Cardiac muscle cell (in vitro differentiated cells and primary cell): ENCODE data around the gene ATP6V1G1. TPM values are rescaled to one million over a fixed set of nuclear protein-coding genes. Genes with fewer than 3 reads are reported as not detected.
"Not testable (repeated sequence)": the region's sequence is repeated elsewhere in the genome, so short reads cannot be mapped to it uniquely, and the experiment has no call there.

ENCODE experiments used
- DNase-seq, 2 donors: peaks; one replicate each; pipeline versions ENCODE4 v3.0.0 to v3.0.0-alpha.2; 2010 to 2017; ENCODE audit warnings: low read depth in 1 of 2, low spot score in 1 of 2
- H3K27ac ChIP-seq: fragments of 200-600 bp; sonication (generic); 2 replicates; pipeline ENCODE4 v1.5.1; 2016
- H3K27me3 ChIP-seq: fragments of 200-600 bp; sonication (generic); 2 replicates; pipeline ENCODE4 v1.6.0; 2016; ENCODE audit warnings: control low read depth
- H3K36me3 ChIP-seq: fragments of 200-600 bp; sonication (generic); 2 replicates; pipeline ENCODE4 v1.5.1; 2016; ENCODE audit warnings: control low read depth
- H3K4me1 ChIP-seq: fragments of 200-600 bp; sonication (generic); 2 replicates; pipeline ENCODE4 v1.8.1; 2017; ENCODE audit warnings: low read depth, mild to moderate bottlenecking, mixed run types
- H3K4me3 ChIP-seq: fragments of 200-600 bp; sonication (generic); 2 replicates; pipeline ENCODE4 v1.5.1; 2016; ENCODE audit warnings: mild to moderate bottlenecking
- H3K9me3 ChIP-seq: fragments of 200-600 bp; sonication (generic); 2 replicates; pipeline ENCODE4 v1.5.1; 2017; ENCODE audit warnings: low read depth, mild to moderate bottlenecking, control low read depth
- polyA plus RNA-seq: library from polyadenylated mRNA; unstranded; fragments of >200 nt; fragmentation: Nextera tagmentation; extraction: Ambion mirVana; gene quantifications from 2 replicates; pipeline ENCODE4 v1.2.1, GENCODE V29; 2016
- total RNA-seq: library from RNA; depleted of rRNA; stranded (reverse); fragments of >200 nt; gene quantifications from 2 replicates; pipeline ENCODE4 v1.2.3, GENCODE V29; 2016
- TF ChIP-seq, protein P1 (sequence below): IDR thresholded peaks from 2 replicates; pipeline ENCODE4 v1.5.1; 2012; ENCODE audit warnings: low read depth, mild to moderate bottlenecking, low read length

Gene ATP6V1G1
- total and polyA plus RNA-seq, 2 experiments from 2014 or later = 270 to 280 TPM

- Histone ChIP-seq H3K36me3 (peaks cover 24% of the 10 kb centered on the region), H3K27me3 (no peaks in the 10 kb centered on the region), H3K4me1 (peaks cover 23% of the 10 kb centered on the region), H3K9me3 (no peaks in the 10 kb centered on the region), H3K27ac (no peak overlapping the region), H3K4me3 (no peak overlapping the region)
- no peak for DNase-seq
- TF ChIP-seq, protein P1, sequence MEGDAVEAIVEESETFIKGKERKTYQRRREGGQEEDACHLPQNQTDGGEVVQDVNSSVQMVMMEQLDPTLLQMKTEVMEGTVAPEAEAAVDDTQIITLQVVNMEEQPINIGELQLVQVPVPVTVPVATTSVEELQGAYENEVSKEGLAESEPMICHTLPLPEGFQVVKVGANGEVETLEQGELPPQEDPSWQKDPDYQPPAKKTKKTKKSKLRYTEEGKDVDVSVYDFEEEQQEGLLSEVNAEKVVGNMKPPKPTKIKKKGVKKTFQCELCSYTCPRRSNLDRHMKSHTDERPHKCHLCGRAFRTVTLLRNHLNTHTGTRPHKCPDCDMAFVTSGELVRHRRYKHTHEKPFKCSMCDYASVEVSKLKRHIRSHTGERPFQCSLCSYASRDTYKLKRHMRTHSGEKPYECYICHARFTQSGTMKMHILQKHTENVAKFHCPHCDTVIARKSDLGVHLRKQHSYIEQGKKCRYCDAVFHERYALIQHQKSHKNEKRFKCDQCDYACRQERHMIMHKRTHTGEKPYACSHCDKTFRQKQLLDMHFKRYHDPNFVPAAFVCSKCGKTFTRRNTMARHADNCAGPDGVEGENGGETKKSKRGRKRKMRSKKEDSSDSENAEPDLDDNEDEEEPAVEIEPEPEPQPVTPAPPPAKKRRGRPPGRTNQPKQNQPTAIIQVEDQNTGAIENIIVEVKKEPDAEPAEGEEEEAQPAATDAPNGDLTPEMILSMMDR = no peak
These were observed 4.3 kb downstream of the ATP6V1G1 start for GRCh38 chr9:114591849-114592248.

DNA sequence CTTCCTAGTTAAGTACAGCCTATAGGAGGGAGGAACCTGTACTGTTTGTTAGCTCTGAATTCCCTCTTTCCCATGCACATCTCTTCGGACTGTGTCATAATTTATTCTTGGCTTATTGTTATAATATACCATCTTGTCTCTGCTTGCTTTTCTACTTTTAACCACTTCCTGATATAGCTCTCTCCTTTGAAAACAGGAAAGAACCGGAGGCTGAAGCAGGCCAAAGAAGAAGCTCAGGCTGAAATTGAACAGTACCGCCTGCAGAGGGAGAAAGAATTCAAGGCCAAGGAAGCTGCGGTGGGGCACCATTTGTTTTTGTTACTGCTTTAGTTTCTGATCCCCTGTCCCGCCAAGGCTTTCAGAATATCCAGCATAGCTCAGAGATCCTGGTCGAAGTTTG lies 4.8 kb downstream of the ATP6V1G1 start:
- Histone ChIP-seq H3K9me3 (no peaks in the 10 kb centered on the region), H3K4me1 (peaks cover 23% of the 10 kb centered on the region), H3K36me3 (peaks cover 26% of the 10 kb centered on the region), H3K27me3 (no peaks in the 10 kb centered on the region), H3K4me3 (no peak overlapping the region), H3K27ac (no peak overlapping the region)
- TF ChIP-seq, protein P1 = peak; percentile 25
- DNase-seq = no peak

GRCh38 chr9:114594136-114594535 lies 6.6 kb downstream of the ATP6V1G1 start:
- H3K27ac ChIP-seq = no peak overlapping the region
- no peak overlapping the region for H3K4me3 ChIP-seq
- H3K36me3 ChIP-seq = peaks cover 38% of the 10 kb centered on the region
- DNase-seq = no peak
- H3K27me3 ChIP-seq = no peaks in the 10 kb centered on the region
- H3K4me1 ChIP-seq = peaks cover 18% of the 10 kb centered on the region
- TF ChIP-seq, protein P1 = no peak
- H3K9me3 ChIP-seq = no peaks in the 10 kb centered on the region

GRCh38 chr9:114600502-114601248 lies 13.1 kb downstream of the ATP6V1G1 start:
- peaks cover 17% of the 10 kb centered on the region for H3K36me3 ChIP-seq
- not testable (repeated sequence) for H3K9me3 ChIP-seq, DNase-seq, H3K4me1 ChIP-seq, H3K27me3 ChIP-seq, H3K4me3 ChIP-seq, H3K27ac ChIP-seq

DNA sequence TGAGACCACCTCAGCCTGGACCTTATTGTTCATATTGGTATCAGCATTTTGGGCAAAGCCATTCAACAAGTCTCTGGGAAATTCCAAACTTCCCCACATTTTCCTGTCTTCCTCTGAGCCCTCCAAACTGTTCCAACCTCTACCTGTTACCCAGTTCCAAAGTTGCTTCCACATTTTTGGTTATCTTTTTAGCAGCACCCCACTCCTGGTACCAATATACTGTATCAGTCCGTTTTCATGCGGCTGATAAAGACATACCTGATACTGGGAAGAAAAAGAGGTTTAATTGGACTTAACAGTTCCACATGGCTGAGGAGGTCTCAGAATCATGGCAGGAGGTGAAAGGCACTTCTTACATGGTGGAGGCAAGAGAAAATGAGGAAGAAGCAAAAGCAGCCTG lies 14.2 kb downstream of the ATP6V1G1 start:
- peaks cover 14% of the 10 kb centered on the region for H3K36me3 ChIP-seq
- not testable (repeated sequence) for H3K4me1 ChIP-seq, H3K27me3 ChIP-seq, DNase-seq, H3K9me3 ChIP-seq, H3K4me3 ChIP-seq, H3K27ac ChIP-seq

GRCh38 chr9:114602620-114603019 lies 15.1 kb downstream of the ATP6V1G1 start:
- H3K9me3 ChIP-seq = no peaks in the 10 kb centered on the region
- no peaks in the 10 kb centered on the region for H3K27me3 ChIP-seq
- TF ChIP-seq, protein P1 = no peak
- H3K36me3 ChIP-seq = peaks cover 10% of the 10 kb centered on the region
- no peak overlapping the region for H3K4me3 ChIP-seq
- H3K4me1 ChIP-seq = no peaks in the 10 kb centered on the region
- H3K27ac ChIP-seq = no peak overlapping the region
- DNase-seq = no peak

- Histone ChIP-seq H3K9me3 (no peaks in the 10 kb centered on the region), H3K36me3 (peaks cover 7% of the 10 kb centered on the region), H3K4me3 (no peak overlapping the region), H3K27me3 (no peaks in the 10 kb centered on the region), H3K27ac (no peak overlapping the region), H3K4me1 (no peaks in the 10 kb centered on the region)
- no peak for DNase-seq
- TF ChIP-seq, protein P1 = no peak
These were observed 15.7 kb downstream of the ATP6V1G1 start for GRCh38 chr9:114603248-114603647.
